Measurements from ENCODE around the gene GJA10.

GJA10 gene

GRCh38 chr6:89917801-89918366 is 23.6 kb downstream of the GJA10 start:
- DNase-seq: no peak

GRCh38 chr6:89921197-89921596 is 26.9 kb downstream of the GJA10 start:
- no peak for DNase-seq

- no peak for DNase-seq
These were observed 27.4 kb downstream of the GJA10 start for GRCh38 chr6:89921691-89922090.

GRCh38 chr6:89924231-89924630 is 30.0 kb downstream of the GJA10 start:
- no peak for DNase-seq

GRCh38 chr6:89925826-89926225 is 31.6 kb downstream of the GJA10 start:
- no peak for DNase-seq

GRCh38 chr6:89927264-89927663 is 33.0 kb downstream of the GJA10 start:
- DNase-seq: no peak

- peak; percentile 62 to 78 for DNase-seq
These were observed 33.7 kb downstream of the GJA10 start for GRCh38 chr6:89927791-89928550.

GRCh38 chr6:89928604-89929003 is 34.3 kb downstream of the GJA10 start:
- DNase-seq: no peak

GRCh38 chr6:89930789-89931188 is 36.5 kb downstream of the GJA10 start:
- no peak for DNase-seq

GRCh38 chr6:89932245-89932802 is 38.1 kb downstream of the GJA10 start:
- DNase-seq: no peak

GRCh38 chr6:89934685-89935366 is 40.6 kb downstream of the GJA10 start:
- DNase-seq: no peak

- no peak for DNase-seq
These were observed 41.9 kb downstream of the GJA10 start for GRCh38 chr6:89936177-89936576.

- DNase-seq: no peak
These were observed 43.7 kb downstream of the GJA10 start for GRCh38 chr6:89938014-89938413.

- DNase-seq: no peak
These were observed 44.9 kb downstream of the GJA10 start for GRCh38 chr6:89939144-89939543.

- peak; percentile 68 to 87 for DNase-seq
These were observed 46.2 kb downstream of the GJA10 start for GRCh38 chr6:89940225-89941027.

GRCh38 chr6:89941031-89941762 is 46.9 kb downstream of the GJA10 start:
- DNase-seq: no peak

GRCh38 chr6:89941763-89942497 is 47.7 kb downstream of the GJA10 start:
- DNase-seq: no peak

GRCh38 chr6:89942601-89943000 is 48.3 kb downstream of the GJA10 start:
- no peak for DNase-seq

- peak in 1 of 2 donors; percentile 14 for DNase-seq
These were observed 50.0 kb downstream of the GJA10 start for GRCh38 chr6:89944181-89944755.

- DNase-seq: peak in 1 of 2 donors; percentile 43
These were observed 50.6 kb downstream of the GJA10 start for GRCh38 chr6:89944826-89945407.

All from inflammatory macrophage treated with lipopolysaccharide for 1 hour (primary cell).